Keratinocyte (primary cell): Measurements from ENCODE around the gene PNKD.

Source experiments
- EZH2 ChIP-seq: IDR thresholded peaks from one replicate; pipeline ENCODE4 v1.6.1; 2012; ENCODE audit warnings: inconsistent platforms, mild to moderate bottlenecking, low read length, moderate library complexity
- TF ChIP-seq, protein P1 (sequence below), 3 experiments: IDR thresholded peaks in 1 of 3; conservative IDR thresholded peaks in 1 of 3; optimal IDR thresholded peaks in 1 of 3; 2 replicates in 2 of 3; 3 replicates in 1 of 3; pipeline versions ENCODE3 to v1.5.1; 2011; ENCODE audit warnings: low read length in 3 of 3, mild to moderate bottlenecking in 3 of 3, moderate library complexity in 2 of 3, control low read depth in 1 of 3, inconsistent platforms in 1 of 3; ENCODE audit not compliant: insufficient read depth in 2 of 3; ENCODE audit errors: extremely low read depth in 1 of 3

DNA sequence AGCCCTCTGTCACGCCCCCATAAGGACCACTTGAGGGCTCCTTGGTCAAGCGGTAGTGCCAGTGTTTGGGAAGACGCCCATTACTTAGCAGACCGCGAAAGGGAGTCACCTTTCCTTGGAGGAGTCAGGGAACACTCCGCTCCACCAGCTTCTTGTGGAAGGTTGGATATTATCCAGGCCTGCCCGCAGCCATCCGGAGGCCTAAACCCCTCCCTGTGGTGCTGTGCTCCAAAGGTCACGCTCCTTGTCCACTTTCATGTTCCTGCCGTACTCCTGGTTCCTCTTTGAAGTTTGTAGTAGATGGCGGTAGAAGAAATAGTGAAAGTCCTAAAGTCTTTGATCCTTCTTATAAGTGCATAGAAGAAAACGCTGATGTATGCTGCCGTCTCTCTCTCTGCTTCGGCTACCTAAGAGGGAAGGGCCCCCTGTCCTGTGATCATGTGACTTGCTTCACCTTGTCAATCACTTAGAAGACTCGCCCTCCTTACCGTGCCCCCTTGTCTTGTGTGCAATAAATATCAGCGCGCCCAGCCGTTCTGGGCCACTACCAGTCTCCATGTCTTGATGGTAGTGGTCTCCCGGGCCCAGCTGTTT, 84.6 kb downstream of the PNKD start:
- TF ChIP-seq, protein P1, sequence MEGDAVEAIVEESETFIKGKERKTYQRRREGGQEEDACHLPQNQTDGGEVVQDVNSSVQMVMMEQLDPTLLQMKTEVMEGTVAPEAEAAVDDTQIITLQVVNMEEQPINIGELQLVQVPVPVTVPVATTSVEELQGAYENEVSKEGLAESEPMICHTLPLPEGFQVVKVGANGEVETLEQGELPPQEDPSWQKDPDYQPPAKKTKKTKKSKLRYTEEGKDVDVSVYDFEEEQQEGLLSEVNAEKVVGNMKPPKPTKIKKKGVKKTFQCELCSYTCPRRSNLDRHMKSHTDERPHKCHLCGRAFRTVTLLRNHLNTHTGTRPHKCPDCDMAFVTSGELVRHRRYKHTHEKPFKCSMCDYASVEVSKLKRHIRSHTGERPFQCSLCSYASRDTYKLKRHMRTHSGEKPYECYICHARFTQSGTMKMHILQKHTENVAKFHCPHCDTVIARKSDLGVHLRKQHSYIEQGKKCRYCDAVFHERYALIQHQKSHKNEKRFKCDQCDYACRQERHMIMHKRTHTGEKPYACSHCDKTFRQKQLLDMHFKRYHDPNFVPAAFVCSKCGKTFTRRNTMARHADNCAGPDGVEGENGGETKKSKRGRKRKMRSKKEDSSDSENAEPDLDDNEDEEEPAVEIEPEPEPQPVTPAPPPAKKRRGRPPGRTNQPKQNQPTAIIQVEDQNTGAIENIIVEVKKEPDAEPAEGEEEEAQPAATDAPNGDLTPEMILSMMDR (optimal IDR thresholded peaks at IDR 0.05 in 1 of 3, IDR thresholded peaks at IDR 0.05 in 1 of 3, conservative IDR thresholded peaks at IDR 0.05 in 1 of 3; ENCODE audit: extremely low read depth in 1 of 3, insufficient read depth in 2 of 3, low read length in 3 of 3): no peak
- TF ChIP-seq EZH2: no peak
